A549 (cell line): ENCODE measurements around the gene PARD3B. TPM values are rescaled to one million over a fixed set of nuclear protein-coding genes. Genes with fewer than 3 reads are reported as not detected.

Experiments used
- ATAC-seq, 2 experiments: fragments of 200-7000 bp in 1 of 2; fragments of >200 bp in 1 of 2; cut with Nextera tagmentation in 1 of 2; cut with Tn5 transposase in 1 of 2; 3 replicates each; pipeline versions ENCODE4 v1.8.0 to v1.9.1; 2018 to 2020; ENCODE audit warnings: mild to moderate bottlenecking in 1 of 2, moderate library complexity in 1 of 2
- CTCF ChIA-PET: fragments of 300-600 bp; sonication (Branson Sonifier 250); formaldehyde crosslinking; extraction: SDS; loops from one replicate; lab custom pipeline; 2021; ENCODE audit warnings: antibody characterized with exemption, inconsistent platforms; lab: Yijun Ruan, JAX
- POLR2A ChIA-PET: fragments of 350-600 bp; formaldehyde crosslinking; extraction: SDS; loops from one replicate; lab custom pipeline; 2021; ENCODE audit warnings: antibody characterized with exemption, inconsistent platforms; lab: Yijun Ruan, JAX
- DNase-seq, 2 experiments: peaks; one replicate each; pipeline versions ENCODE4 v3.0.0 to v3.0.0-alpha.2; 2011 to 2016; ENCODE audit warnings: low read depth in 1 of 2, low spot score in 1 of 2
- FAIRE-seq: peaks from 2 replicates; lab custom pipeline; 2011; peaks lifted over from hg19 to GRCh38; lab: Jason Lieb, UNC
- H3K27ac ChIP-seq, 2 experiments: fragments of >200 bp; sonication (Bioruptor Twin); formaldehyde crosslinking; 3 replicates each; pipeline ENCODE4 v1.5.1; 2016 to 2017
- H3K4me1 ChIP-seq: fragments of >200 bp; sonication (Bioruptor Twin); formaldehyde crosslinking; 3 replicates; pipeline ENCODE4 v1.6.1; 2016
- H3K4me2 ChIP-seq: fragments of >200 bp; sonication (Bioruptor Twin); formaldehyde crosslinking; 3 replicates; pipeline ENCODE4 v1.6.1; 2016
- H3K4me3 ChIP-seq: fragments of >200 bp; sonication (Bioruptor Twin); formaldehyde crosslinking; 3 replicates; pipeline ENCODE4 v1.5.1; 2016
- H3K9me3 ChIP-seq: fragments of >200 bp; sonication (Bioruptor Twin); formaldehyde crosslinking; 3 replicates; pipeline ENCODE4 v1.6.1; 2016
- BHLHE40 ChIP-seq: IDR thresholded peaks from 2 replicates; pipeline ENCODE4 v1.6.1; 2012; ENCODE audit warnings: low read depth, low read length, inconsistent platforms
- CBX2 ChIP-seq: fragments of 200-600 bp; sonication (generic); IDR thresholded peaks from 2 replicates; pipeline ENCODE4 v1.6.1; 2016; ENCODE audit warnings: low read depth, mild to moderate bottlenecking, borderline replicate concordance
- CHD4 ChIP-seq: fragments of 200-600 bp; sonication (generic); IDR thresholded peaks from 2 replicates; pipeline ENCODE4 v1.6.1; 2016; ENCODE audit warnings: antibody characterized with exemption, mild to moderate bottlenecking, borderline replicate concordance
- FOSB ChIP-seq: fragments of 250-450 bp; sonication (Bioruptor Pico); IDR thresholded peaks from 2 replicates; pipeline ENCODE4 v1.5.0; 2020; ENCODE audit warnings: mild to moderate bottlenecking, moderate library complexity
- FOSL2 ChIP-seq, 2 experiments: fragments of 450-650 bp in 1 of 2; fragments of >200 bp in 1 of 2; sonication (Bioruptor Twin) in 1 of 2; formaldehyde crosslinking; IDR thresholded peaks; 2 replicates each; pipeline versions ENCODE4 v1.5.0 to v1.6.1; 2016 to 2020; ENCODE audit warnings: mild to moderate bottlenecking in 1 of 2, moderate library complexity in 1 of 2
- FOXS1 ChIP-seq: fragments of 250-450 bp; sonication (Bioruptor Pico); IDR thresholded peaks from 2 replicates; pipeline ENCODE4 v1.5.0; 2020; ENCODE audit warnings: mild to moderate bottlenecking, moderate library complexity
- GATA3 ChIP-seq: IDR thresholded peaks from 2 replicates; pipeline ENCODE4 v1.6.1; 2012; ENCODE audit warnings: borderline replicate concordance
- HOXB5 ChIP-seq: fragments of 250-450 bp; sonication (Bioruptor Pico); IDR thresholded peaks from 2 replicates; pipeline ENCODE4 v1.5.0; 2020; ENCODE audit warnings: mild to moderate bottlenecking, moderate library complexity
- JUNB ChIP-seq: fragments of >200 bp; sonication (Bioruptor Twin); formaldehyde crosslinking; IDR thresholded peaks from 2 replicates; pipeline ENCODE4 v1.6.1; 2016
- NPAS2 ChIP-seq: fragments of 250-450 bp; sonication (Bioruptor Pico); IDR thresholded peaks from 2 replicates; pipeline ENCODE4 v1.8.0; 2022; ENCODE audit warnings: mild to moderate bottlenecking, moderate library complexity, borderline replicate concordance
- NR3C1 ChIP-seq: fragments of >200 bp; sonication (Bioruptor Twin); formaldehyde crosslinking; IDR thresholded peaks from 3 replicates; pipeline ENCODE4 v1.6.1; 2017
- SREBF2 ChIP-seq: fragments of 450-650 bp; IDR thresholded peaks from 2 replicates; pipeline ENCODE4 v1.6.1; 2014; ENCODE audit warnings: mild to moderate bottlenecking, moderate library complexity
- WGBS: methylation state at CpG from one replicate; pipeline ENCODE4 v1.1.6; 2017; ENCODE audit errors: missing lambda C conversion rate; 5-methylcytosine and 5-hydroxymethylcytosine counted together
- polyA plus RNA-seq, 4 experiments: library from polyadenylated mRNA; depleted of rRNA in 3 of 4; stranded (reverse); fragments of >200 nt; fragmentation: RNase III in 1 of 4; extraction: RNeasy Plus Mini Kit Qiagen cat#74134 plus additional on column Dnase treatment in 1 of 4; gene quantifications; 2 replicates in 3 of 4; 3 replicates in 1 of 4; pipeline ENCODE4 v1.2.3, GENCODE V29; 2011 to 2017
- TF ChIP-seq, protein P1 (sequence below): IDR thresholded peaks from 2 replicates; pipeline ENCODE4 v1.6.1; 2012
- TF ChIP-seq, protein P2 (sequence below): fragments of 200-600 bp; sonication (generic); IDR thresholded peaks from 2 replicates; pipeline ENCODE4 v1.6.1; 2016; ENCODE audit warnings: antibody characterized with exemption, mild to moderate bottlenecking, moderate library complexity
- TF ChIP-seq, protein P3 (sequence below): fragments of >200 bp; sonication (Bioruptor Twin); formaldehyde crosslinking; IDR thresholded peaks from 2 replicates; pipeline ENCODE4 v1.6.1; 2016
- TF ChIP-seq, protein P4 (sequence below): fragments of >200 bp; sonication (Bioruptor Twin); formaldehyde crosslinking; IDR thresholded peaks from 3 replicates; pipeline ENCODE4 v1.6.1; 2016
- TF ChIP-seq, protein P5 (sequence below): IDR thresholded peaks from 2 replicates; pipeline ENCODE4 v1.6.1; 2012

The PARD3B gene
- polyA plus RNA-seq, 2 of the 4 experiments (the other 2 are of a cell fraction): 1.2 to 2.4 TPM

DNA sequence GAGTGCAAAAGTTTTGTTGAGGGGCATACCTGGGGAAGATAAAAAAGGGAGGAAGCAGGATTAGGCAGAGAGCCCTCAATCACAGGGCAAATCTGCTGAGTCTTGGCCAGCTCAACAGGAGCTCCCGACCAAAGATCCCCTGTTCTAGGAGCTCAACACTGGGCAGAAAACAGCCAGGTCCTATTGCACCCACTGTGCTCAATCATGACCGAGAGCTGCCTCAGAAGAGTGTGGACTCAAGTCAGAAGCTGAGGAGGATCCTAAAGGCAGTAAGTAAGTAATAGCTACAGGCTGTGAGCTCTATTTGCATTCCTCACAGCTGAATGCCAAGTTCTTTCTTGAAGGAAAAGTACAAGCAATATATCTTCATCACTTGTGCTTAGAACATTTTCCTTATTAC lies 802.6 kb downstream of the PARD3B start:
- Histone ChIP-seq H3K4me2 (no peak overlapping the region), H3K9me3 (no peaks in the 10 kb centered on the region), H3K27ac (no peak overlapping the region), H3K4me3 (no peak overlapping the region), H3K4me1 (no peaks in the 10 kb centered on the region)
- no peak for ATAC-seq
- TF ChIP-seq, protein P1, sequence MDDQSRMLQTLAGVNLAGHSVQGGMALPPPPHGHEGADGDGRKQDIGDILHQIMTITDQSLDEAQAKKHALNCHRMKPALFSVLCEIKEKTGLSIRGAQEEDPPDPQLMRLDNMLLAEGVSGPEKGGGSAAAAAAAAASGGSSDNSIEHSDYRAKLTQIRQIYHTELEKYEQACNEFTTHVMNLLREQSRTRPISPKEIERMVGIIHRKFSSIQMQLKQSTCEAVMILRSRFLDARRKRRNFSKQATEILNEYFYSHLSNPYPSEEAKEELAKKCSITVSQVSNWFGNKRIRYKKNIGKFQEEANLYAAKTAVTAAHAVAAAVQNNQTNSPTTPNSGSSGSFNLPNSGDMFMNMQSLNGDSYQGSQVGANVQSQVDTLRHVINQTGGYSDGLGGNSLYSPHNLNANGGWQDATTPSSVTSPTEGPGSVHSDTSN: no peak
- no peak for TF ChIP-seq JUNB
- TF ChIP-seq NPAS2 (CRISPR knock-in tag): no peak
- no peak for TF ChIP-seq GATA3
- TF ChIP-seq, protein P2, sequence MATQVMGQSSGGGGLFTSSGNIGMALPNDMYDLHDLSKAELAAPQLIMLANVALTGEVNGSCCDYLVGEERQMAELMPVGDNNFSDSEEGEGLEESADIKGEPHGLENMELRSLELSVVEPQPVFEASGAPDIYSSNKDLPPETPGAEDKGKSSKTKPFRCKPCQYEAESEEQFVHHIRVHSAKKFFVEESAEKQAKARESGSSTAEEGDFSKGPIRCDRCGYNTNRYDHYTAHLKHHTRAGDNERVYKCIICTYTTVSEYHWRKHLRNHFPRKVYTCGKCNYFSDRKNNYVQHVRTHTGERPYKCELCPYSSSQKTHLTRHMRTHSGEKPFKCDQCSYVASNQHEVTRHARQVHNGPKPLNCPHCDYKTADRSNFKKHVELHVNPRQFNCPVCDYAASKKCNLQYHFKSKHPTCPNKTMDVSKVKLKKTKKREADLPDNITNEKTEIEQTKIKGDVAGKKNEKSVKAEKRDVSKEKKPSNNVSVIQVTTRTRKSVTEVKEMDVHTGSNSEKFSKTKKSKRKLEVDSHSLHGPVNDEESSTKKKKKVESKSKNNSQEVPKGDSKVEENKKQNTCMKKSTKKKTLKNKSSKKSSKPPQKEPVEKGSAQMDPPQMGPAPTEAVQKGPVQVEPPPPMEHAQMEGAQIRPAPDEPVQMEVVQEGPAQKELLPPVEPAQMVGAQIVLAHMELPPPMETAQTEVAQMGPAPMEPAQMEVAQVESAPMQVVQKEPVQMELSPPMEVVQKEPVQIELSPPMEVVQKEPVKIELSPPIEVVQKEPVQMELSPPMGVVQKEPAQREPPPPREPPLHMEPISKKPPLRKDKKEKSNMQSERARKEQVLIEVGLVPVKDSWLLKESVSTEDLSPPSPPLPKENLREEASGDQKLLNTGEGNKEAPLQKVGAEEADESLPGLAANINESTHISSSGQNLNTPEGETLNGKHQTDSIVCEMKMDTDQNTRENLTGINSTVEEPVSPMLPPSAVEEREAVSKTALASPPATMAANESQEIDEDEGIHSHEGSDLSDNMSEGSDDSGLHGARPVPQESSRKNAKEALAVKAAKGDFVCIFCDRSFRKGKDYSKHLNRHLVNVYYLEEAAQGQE: no peak
- FAIRE-seq: no peak
- WGBS: 15% methylated on average over 2 of the region's 2 CpGs
- ChIA-PET POLR2A (no interaction called here), CTCF (no interaction called here)
- DNase-seq: no peak

DNA sequence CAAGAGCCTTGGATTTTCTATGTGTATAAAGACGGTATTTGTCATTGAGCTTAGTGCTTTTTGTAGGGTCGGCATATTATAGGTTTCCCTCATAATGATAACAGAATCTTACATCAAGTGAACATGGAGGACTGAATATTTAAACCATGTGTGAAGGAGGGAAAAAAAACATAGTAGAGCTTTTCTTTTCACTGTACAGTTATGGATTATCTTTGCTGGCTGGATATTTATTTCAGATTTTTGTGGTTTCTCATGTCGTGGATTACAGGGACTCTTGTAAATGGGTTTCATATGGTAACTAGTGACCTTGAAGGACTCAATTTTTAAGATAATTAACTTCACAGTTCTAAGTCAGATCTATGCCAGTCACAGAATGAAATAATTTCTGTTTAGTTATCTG lies 806.8 kb downstream of the PARD3B start:
- ATAC-seq (no peak), FAIRE-seq (no peak), DNase-seq (no peak)
- H3K9me3 ChIP-seq: no peaks in the 10 kb centered on the region
- TF ChIP-seq BHLHE40 (no peak), FOXS1 (CRISPR knock-in tag) (no peak), CHD4 (no peak), SREBF2 (no peak), HOXB5 (no peak), FOSL2 (IDR thresholded peaks at IDR 0.05) (no peak), FOSL2 (CRISPR knock-in tag; IDR thresholded peaks at IDR 0.05) (no peak), FOSB (CRISPR knock-in tag) (no peak), CBX2 (no peak), NR3C1 (no peak)
- TF ChIP-seq, protein P3, sequence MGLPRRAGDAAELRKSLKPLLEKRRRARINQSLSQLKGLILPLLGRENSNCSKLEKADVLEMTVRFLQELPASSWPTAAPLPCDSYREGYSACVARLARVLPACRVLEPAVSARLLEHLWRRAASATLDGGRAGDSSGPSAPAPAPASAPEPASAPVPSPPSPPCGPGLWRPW: no peak
- TF ChIP-seq, protein P4, sequence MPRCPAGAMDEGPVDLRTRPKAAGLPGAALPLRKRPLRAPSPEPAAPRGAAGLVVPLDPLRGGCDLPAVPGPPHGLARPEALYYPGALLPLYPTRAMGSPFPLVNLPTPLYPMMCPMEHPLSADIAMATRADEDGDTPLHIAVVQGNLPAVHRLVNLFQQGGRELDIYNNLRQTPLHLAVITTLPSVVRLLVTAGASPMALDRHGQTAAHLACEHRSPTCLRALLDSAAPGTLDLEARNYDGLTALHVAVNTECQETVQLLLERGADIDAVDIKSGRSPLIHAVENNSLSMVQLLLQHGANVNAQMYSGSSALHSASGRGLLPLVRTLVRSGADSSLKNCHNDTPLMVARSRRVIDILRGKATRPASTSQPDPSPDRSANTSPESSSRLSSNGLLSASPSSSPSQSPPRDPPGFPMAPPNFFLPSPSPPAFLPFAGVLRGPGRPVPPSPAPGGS: no peak
- TF ChIP-seq, protein P2: no peak
- TF ChIP-seq, protein P5, sequence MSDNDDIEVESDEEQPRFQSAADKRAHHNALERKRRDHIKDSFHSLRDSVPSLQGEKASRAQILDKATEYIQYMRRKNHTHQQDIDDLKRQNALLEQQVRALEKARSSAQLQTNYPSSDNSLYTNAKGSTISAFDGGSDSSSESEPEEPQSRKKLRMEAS: no peak
- WGBS: 45% methylated on average over 3 of the region's 3 CpGs
- ChIA-PET CTCF (no interaction called here), POLR2A (no interaction called here)
- H3K4me1 ChIP-seq: no peaks in the 10 kb centered on the region
- no peak overlapping the region for H3K4me3 ChIP-seq
- no peak overlapping the region for H3K4me2 ChIP-seq
- H3K27ac ChIP-seq: no peak overlapping the region
